GM23338 (cell line): ENCODE measurements around the gene SPC24.

Experiments
- CREB1 ChIP-seq: fragments of 250-450 bp; sonication (Bioruptor Pico); IDR thresholded peaks from 2 replicates; pipeline ENCODE4 v1.5.0; 2020; ENCODE audit warnings: low read depth, mild to moderate bottlenecking, moderate library complexity
- CTCF ChIP-seq, 2 experiments: fragments of 200-600 bp in 1 of 2; sonication (generic) in 1 of 2; conservative IDR thresholded peaks; 2 replicates each; pipeline versions ENCODE4 v1.5.1 to v1.6.1; 2016 to 2017; ENCODE audit warnings: antibody characterized with exemption in 2 of 2, low read depth in 2 of 2, mild to moderate bottlenecking in 2 of 2, moderate library complexity in 1 of 2
- ETS1 ChIP-seq: IDR thresholded peaks from 2 replicates; pipeline ENCODE4 v1.6.1; 2016; ENCODE audit warnings: antibody characterized with exemption
- EZH2 ChIP-seq: fragments of 200-600 bp; sonication (generic); IDR thresholded peaks from one replicate; pipeline ENCODE4 v1.8.0; 2017; ENCODE audit warnings: antibody characterized with exemption, mild to moderate bottlenecking, low read depth; ENCODE audit not compliant: unreplicated experiment
- EZH2phosphoT487 ChIP-seq: fragments of 200-600 bp; sonication (generic); IDR thresholded peaks from one replicate; pipeline ENCODE4 v1.8.1; 2018; ENCODE audit warnings: antibody characterized with exemption; ENCODE audit not compliant: unreplicated experiment
- NANOG ChIP-seq: IDR thresholded peaks from 2 replicates; pipeline ENCODE4 v1.6.1; 2016; ENCODE audit warnings: antibody characterized with exemption, borderline replicate concordance
- POLR2AphosphoS5 ChIP-seq: IDR thresholded peaks from 2 replicates; pipeline ENCODE4 v1.6.1; 2016; ENCODE audit warnings: antibody characterized with exemption, low read depth
- REST ChIP-seq: IDR thresholded peaks from one replicate; pipeline ENCODE4 v1.6.1; 2018; ENCODE audit warnings: antibody characterized with exemption; ENCODE audit not compliant: unreplicated experiment
- ZNF331 ChIP-seq: fragments of 250-450 bp; sonication (Bioruptor Pico); IDR thresholded peaks from 2 replicates; pipeline ENCODE4 v1.5.0; 2020; ENCODE audit warnings: low read depth, mild to moderate bottlenecking, moderate library complexity
- ZNF462 ChIP-seq: fragments of 250-450 bp; sonication (Bioruptor Pico); IDR thresholded peaks from 2 replicates; pipeline ENCODE4 v1.5.0; 2020; ENCODE audit warnings: mild to moderate bottlenecking, moderate library complexity

- TF ChIP-seq CTCF (conservative IDR thresholded peaks at IDR 0.05; ENCODE audit: low read depth in 2 of 2), result no peak
- no peak for TF ChIP-seq CREB1 (CRISPR knock-in tag)
- no peak for TF ChIP-seq REST
- no peak for TF ChIP-seq EZH2phosphoT487
- no peak for TF ChIP-seq EZH2
- TF ChIP-seq ZNF331 (CRISPR knock-in tag), result no peak
- no peak for TF ChIP-seq POLR2AphosphoS5
- TF ChIP-seq ZNF462 (CRISPR knock-in tag), result no peak
- no peak for TF ChIP-seq ETS1
- TF ChIP-seq NANOG, result no peak
These were observed 22.0 kb upstream of the SPC24 start for GRCh38 chr19:11177592-11177991.
